DMS79 (cell line): Measurements from ENCODE around the gene TTC39C.
"Not testable (repeated sequence)": the region's sequence is repeated elsewhere in the genome, so short reads cannot be mapped to it uniquely, and the experiment has no call there.

Source experiments
- DNase-seq: peaks from one replicate; lab custom pipeline; 2025; lab: John Stamatoyannopoulos, UW

TTC39C gene

GRCh38 chr18:24138409-24138788 lies 123.8 kb downstream of the TTC39C start:
- DNase-seq, result no peak

- DNase-seq, result peak; percentile 83
These were observed 124.4 kb downstream of the TTC39C start, which contains the start of gene CABYR for GRCh38 chr18:24138789-24139616. Gene CABYR, plus strand, starts transcription at chr18:24139062. Its CDS starts 4,053 bp downstream, at chr18:24143115.

GRCh38 chr18:24140697-24141096 lies 126.1 kb downstream of the TTC39C start:
- DNase-seq, result no peak

DNA sequence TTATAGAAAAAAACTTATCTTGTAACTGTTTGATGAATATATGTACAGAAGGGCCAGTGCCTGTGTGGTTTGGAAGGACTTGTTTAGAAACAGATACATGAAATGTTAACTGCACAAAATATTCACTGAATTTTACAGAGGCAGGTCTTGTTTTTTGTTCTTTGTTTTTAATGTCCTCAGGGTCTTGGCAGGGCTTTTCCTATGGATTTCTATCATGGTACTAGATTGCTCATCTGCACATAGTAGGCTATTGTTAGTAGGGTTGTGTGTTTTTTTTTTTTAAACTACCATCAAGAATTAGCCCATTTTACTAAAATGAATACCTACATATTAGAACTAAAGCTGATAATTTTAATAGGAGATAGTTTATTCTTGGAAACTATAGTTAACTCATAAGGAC lies 127.8 kb downstream of the TTC39C start:
- DNase-seq, result no peak

DNA sequence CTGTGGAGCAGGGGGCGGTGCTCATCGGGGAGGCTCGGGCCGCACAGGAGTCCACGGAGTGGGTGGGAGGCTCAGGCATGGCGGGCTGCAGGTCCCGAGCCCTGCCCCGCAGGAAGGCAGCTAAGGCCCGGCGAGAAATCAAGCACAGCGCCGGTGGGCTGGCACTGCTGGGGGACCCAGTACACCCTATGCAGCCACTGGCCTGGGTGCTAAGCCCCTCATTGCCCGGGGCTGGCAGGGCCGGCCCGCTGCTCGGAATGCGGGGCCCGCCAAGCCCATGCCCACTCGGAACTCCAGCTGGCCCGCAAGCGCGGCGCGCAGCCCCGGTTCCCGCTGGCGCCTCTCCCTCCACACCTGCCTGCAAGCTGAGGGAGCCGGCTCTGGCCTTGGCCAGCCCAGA lies 135.0 kb downstream of the TTC39C start:
- DNase-seq, result not testable (repeated sequence)

DNA sequence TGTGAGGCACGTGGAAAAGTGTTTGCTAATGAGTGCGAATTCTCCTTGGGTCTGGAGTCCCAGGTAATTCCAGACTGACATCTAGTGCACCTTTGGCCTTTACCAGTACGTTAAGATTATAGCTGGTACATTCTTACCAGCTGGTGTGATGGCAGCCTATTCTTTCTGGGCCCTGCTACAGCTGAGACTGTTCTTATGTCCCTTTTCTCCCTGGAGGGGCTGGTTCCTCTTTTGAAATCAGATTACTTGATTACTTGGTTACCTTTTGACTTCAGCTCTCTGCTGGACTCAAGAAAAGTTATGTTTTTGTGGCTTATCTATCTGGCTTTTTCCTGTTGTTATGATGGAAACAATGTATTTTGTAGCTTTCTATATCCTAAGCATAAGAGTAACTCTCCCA lies 138.8 kb downstream of the TTC39C start:
- no peak for DNase-seq

DNA sequence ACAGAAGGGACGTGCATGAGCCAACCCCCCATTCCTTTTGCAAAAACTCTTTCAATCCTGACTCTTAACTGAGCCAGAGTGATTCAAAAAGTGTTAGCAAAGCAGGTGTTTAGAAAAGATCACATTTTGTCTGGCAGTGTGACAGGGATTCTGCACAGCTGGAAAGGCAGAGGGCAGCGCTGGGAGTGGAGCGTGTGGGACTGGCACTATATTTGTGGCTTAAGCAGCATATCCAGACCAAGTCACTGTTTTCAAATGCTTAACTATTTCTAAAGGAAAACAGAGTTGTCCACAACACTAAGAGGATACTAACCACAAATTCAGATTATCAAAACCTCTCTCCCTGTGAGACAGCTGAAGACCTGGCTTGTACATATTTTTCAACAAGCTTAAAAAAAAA lies 143.3 kb downstream of the TTC39C start:
- DNase-seq, result no peak

DNA sequence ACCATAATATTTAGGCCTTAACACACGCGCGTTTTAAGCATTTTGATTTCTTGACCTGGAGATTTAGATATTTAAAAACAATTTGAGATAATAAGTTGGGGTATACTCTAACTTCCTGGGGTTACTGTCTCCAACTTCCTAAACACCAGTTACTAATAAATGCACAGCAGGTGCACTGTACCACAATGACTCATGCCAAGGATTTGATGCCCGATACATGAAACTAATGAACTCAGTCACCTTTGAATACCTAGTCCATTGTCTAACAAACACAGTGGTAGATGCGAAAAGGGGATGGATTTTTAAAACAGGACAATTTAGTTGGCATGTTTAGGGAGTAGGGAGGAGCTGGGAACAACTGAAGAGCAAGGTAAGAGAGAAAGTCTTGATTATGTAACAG lies 145.5 kb downstream of the TTC39C start:
- DNase-seq, result no peak

DNA sequence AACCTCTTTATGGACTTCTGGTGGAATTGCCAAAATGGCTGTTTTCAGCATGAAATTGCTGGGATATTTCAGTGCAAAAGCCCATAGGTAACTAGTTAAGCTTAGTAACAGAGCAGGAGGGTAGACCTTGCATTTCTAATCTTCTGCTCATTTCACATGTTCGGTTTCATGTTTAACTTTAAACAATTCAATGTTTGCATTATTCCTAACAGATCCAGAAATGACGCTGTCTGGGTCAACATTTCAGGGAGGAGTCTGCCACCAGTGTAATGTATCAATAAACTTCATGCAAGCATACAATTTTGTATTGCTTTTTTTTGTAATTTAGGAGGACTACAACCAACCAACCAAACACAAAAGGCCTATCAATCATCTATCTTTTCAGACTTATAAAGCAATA lies 146.8 kb downstream of the TTC39C start:
- DNase-seq, result no peak

GRCh38 chr18:24168496-24168895 lies 153.9 kb downstream of the TTC39C start:
- no peak for DNase-seq

GRCh38 chr18:24170360-24170759 lies 155.8 kb downstream of the TTC39C start:
- no peak for DNase-seq

- DNase-seq, result no peak
These were observed 159.4 kb downstream of the TTC39C start for GRCh38 chr18:24173997-24174396.

GRCh38 chr18:24176727-24177416 lies 162.3 kb downstream of the TTC39C start:
- DNase-seq, result no peak

GRCh38 chr18:24177499-24178133 lies 163.1 kb downstream of the TTC39C start:
- no peak for DNase-seq

GRCh38 chr18:24180048-24180447 lies 165.5 kb downstream of the TTC39C start:
- DNase-seq, result no peak

DNA sequence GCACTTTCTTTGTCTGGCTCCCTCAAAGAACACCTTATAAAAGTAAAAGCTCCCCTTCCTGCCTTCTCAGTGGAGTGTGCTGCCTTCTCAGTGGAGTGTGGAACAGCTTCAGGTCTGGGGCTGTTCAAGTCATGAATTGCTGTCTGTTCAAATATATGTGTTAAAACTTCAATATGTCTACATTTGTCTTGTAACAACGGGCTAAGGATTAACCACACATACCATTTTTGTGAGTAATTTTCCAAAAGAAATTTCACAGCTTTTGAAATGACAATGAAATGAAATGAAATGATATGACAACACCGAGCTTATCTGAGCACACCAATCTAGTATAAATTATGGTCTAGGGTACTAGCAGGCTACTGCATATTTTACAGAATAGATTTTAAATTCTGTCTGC lies 167.3 kb downstream of the TTC39C start:
- no peak for DNase-seq
